ENCODE results near the gene ZNF234.
"Not testable (repeated sequence)": the region's sequence is repeated elsewhere in the genome, so short reads cannot be mapped to it uniquely, and the experiment has no call there.

GRCh38 chr19:44203877-44204276, 62.5 kb downstream of the ZNF234 start:
- not testable (repeated sequence) for TF ChIP-seq CTCF, POLR2A (IDR thresholded peaks at IDR 0.05)
